HepG2 (cell line): ENCODE data around the gene CST5. TPM values are rescaled to one million over a fixed set of nuclear protein-coding genes. Genes with fewer than 3 reads are reported as not detected.

Experiments used
- DPF2 ChIP-seq: sonication (generic); formaldehyde crosslinking; IDR thresholded peaks from 2 replicates; pipeline ENCODE4 v1.4.0; 2020; ENCODE audit warnings: mild to moderate bottlenecking, low read depth, missing genetic modification reagents, borderline replicate concordance
- FIP1L1 ChIP-seq: fragments of 200-400 bp; formaldehyde crosslinking; IDR thresholded peaks from 2 replicates; pipeline ENCODE4 v1.6.1; 2018; ENCODE audit warnings: low read depth, mild to moderate bottlenecking, low read length, moderate library complexity, borderline replicate concordance; ENCODE audit not compliant: insufficient read depth
- FOSL1 ChIP-seq: sonication (generic); formaldehyde crosslinking; IDR thresholded peaks from 2 replicates; pipeline ENCODE4 v1.9.0; 2021; ENCODE audit warnings: missing genetic modification reagents, borderline replicate concordance
- FOXA3 ChIP-seq: IDR thresholded peaks from 2 replicates; pipeline ENCODE4 v1.6.1; 2016; ENCODE audit warnings: missing genetic modification reagents, missing compliant biosample characterization
- FOXP1 ChIP-seq, 2 experiments: fragments of 450-650 bp in 1 of 2; IDR thresholded peaks; 2 replicates each; pipeline ENCODE4 v1.6.1; 2017 to 2018; ENCODE audit warnings: antibody characterized with exemption in 1 of 2
- GATAD2A ChIP-seq: IDR thresholded peaks from 2 replicates; pipeline ENCODE4 v1.6.1; 2016
- HNF4G ChIP-seq, 2 experiments: sonication (generic) in 1 of 2; formaldehyde crosslinking in 1 of 2; IDR thresholded peaks; 2 replicates each; pipeline versions ENCODE4 v1.4.0 to v1.6.1; 2011 to 2020; ENCODE audit warnings: borderline replicate concordance in 2 of 2, low read depth in 2 of 2, mild to moderate bottlenecking in 2 of 2, low read length in 1 of 2, missing genetic modification reagents in 1 of 2, moderate library complexity in 1 of 2
- JUND ChIP-seq: sonication (generic); formaldehyde crosslinking; IDR thresholded peaks from 2 replicates; pipeline ENCODE4 v1.8.0; 2022; ENCODE audit warnings: mild to moderate bottlenecking, missing genetic modification reagents
- KDM6A ChIP-seq: IDR thresholded peaks from 2 replicates; pipeline ENCODE4 v1.6.1; 2016; ENCODE audit warnings: low read depth
- KLF12 ChIP-seq: sonication (generic); formaldehyde crosslinking; IDR thresholded peaks from 2 replicates; pipeline ENCODE4 v1.4.0; 2020; ENCODE audit warnings: missing genetic modification reagents, borderline replicate concordance
- MAZ ChIP-seq, 2 experiments: sonication (generic) in 1 of 2; formaldehyde crosslinking in 1 of 2; IDR thresholded peaks; 2 replicates each; pipeline versions ENCODE4 v1.5.0 to v1.6.1; 2012 to 2020; ENCODE audit warnings: low read depth in 2 of 2, mild to moderate bottlenecking in 2 of 2, borderline replicate concordance in 1 of 2, improper control_type of control experiment in 1 of 2, low read length in 1 of 2, missing genetic modification reagents in 1 of 2, moderate library complexity in 1 of 2
- MIER3 ChIP-seq: IDR thresholded peaks from 2 replicates; pipeline ENCODE4 v1.6.1; 2016; ENCODE audit warnings: missing compliant biosample characterization, borderline replicate concordance
- MIXL1 ChIP-seq: IDR thresholded peaks from 2 replicates; pipeline ENCODE4 v1.6.1; 2016
- RAD21 ChIP-seq: fragments of 450-650 bp; formaldehyde crosslinking; IDR thresholded peaks from 2 replicates; pipeline ENCODE4 v1.5.0; 2020; ENCODE audit warnings: mild to moderate bottlenecking
- SIN3B ChIP-seq: fragments of 150-350 bp; IDR thresholded peaks from 2 replicates; pipeline ENCODE4 v1.6.1; 2014; ENCODE audit warnings: low read length
- TARDBP ChIP-seq: sonication (generic); formaldehyde crosslinking; IDR thresholded peaks from 2 replicates; pipeline ENCODE4 v1.8.0; 2022; ENCODE audit warnings: mild to moderate bottlenecking, missing genetic modification reagents
- ZFP41 ChIP-seq: sonication (generic); formaldehyde crosslinking; IDR thresholded peaks from 2 replicates; pipeline ENCODE4 v1.4.0; 2020; ENCODE audit warnings: mild to moderate bottlenecking, missing genetic modification reagents, borderline replicate concordance
- ZFP82 ChIP-seq: sonication (generic); formaldehyde crosslinking; IDR thresholded peaks from 2 replicates; pipeline ENCODE4 v1.5.1; 2020; ENCODE audit warnings: mild to moderate bottlenecking, missing genetic modification reagents, borderline replicate concordance
- ZIK1 ChIP-seq: sonication (generic); formaldehyde crosslinking; IDR thresholded peaks from 2 replicates; pipeline ENCODE4 v1.5.0; 2020; ENCODE audit warnings: mild to moderate bottlenecking, low read depth, missing genetic modification reagents, borderline replicate concordance
- ZKSCAN8 ChIP-seq: IDR thresholded peaks from 2 replicates; pipeline ENCODE4 v1.6.1; 2016; ENCODE audit warnings: borderline replicate concordance, missing genetic modification reagents, missing compliant biosample characterization
- ZNF335 ChIP-seq: sonication (generic); formaldehyde crosslinking; IDR thresholded peaks from 2 replicates; pipeline ENCODE4 v1.4.0; 2020; ENCODE audit warnings: missing genetic modification reagents
- ZNF670 ChIP-seq: sonication (generic); formaldehyde crosslinking; IDR thresholded peaks from 2 replicates; pipeline ENCODE4 v1.8.0; 2022; ENCODE audit warnings: mild to moderate bottlenecking, missing genetic modification reagents, borderline replicate concordance
- ZNF724P ChIP-seq: sonication (generic); formaldehyde crosslinking; IDR thresholded peaks from 2 replicates; pipeline ENCODE4 v1.8.0; 2022; ENCODE audit warnings: missing genetic modification reagents, borderline replicate concordance
- polyA plus RNA-seq, 8 experiments: library from polyadenylated mRNA; depleted of rRNA in 3 of 8; stranded (reverse) in 7 of 8; unstranded in 1 of 8; fragments of >200 nt; fragmentation: Illumina TruSeq in 4 of 8; extraction: Trizol in 4 of 8; gene quantifications; 2 replicates each; pipeline versions ENCODE4 v1.2.1 to v1.2.3, GENCODE V29; 2011 to 2016; ENCODE audit warnings: low read depth in 4 of 8, missing spikeins in 1 of 8, mixed read lengths in 1 of 8; ENCODE audit not compliant: insufficient read depth in 1 of 8
- total RNA-seq, 5 experiments: library from RNA; depleted of rRNA; stranded (reverse); fragments of >200 nt; fragmentation: Illumina TruSeq; extraction: Trizol; gene quantifications; 2 replicates each; pipeline ENCODE4 v1.2.3, GENCODE V29; 2016; ENCODE audit warnings: low read depth in 1 of 5
- TF ChIP-seq, protein P1 (sequence below): sonication (generic); formaldehyde crosslinking; IDR thresholded peaks from 2 replicates; pipeline ENCODE4 v1.8.0; 2022; ENCODE audit warnings: mild to moderate bottlenecking, missing genetic modification reagents, moderate library complexity
- TF ChIP-seq, protein P2 (sequence below): sonication (generic); formaldehyde crosslinking; IDR thresholded peaks from 2 replicates; pipeline ENCODE4 v1.4.0; 2020; ENCODE audit warnings: missing genetic modification reagents
- TF ChIP-seq, protein P3 (sequence below): sonication (generic); formaldehyde crosslinking; IDR thresholded peaks from 2 replicates; pipeline ENCODE4 v1.9.0; 2021; ENCODE audit warnings: missing genetic modification reagents, mild to moderate bottlenecking, borderline replicate concordance
- TF ChIP-seq, protein P4 (sequence below): IDR thresholded peaks from 2 replicates; pipeline ENCODE4 v1.6.1; 2016

CST5 gene
- total and polyA plus RNA-seq, 2 of the 13 experiments (the other 11 are each of a cell fraction or from before 2014, with no cell fraction given), result 0.16 TPM; not detected in 1

DNA sequence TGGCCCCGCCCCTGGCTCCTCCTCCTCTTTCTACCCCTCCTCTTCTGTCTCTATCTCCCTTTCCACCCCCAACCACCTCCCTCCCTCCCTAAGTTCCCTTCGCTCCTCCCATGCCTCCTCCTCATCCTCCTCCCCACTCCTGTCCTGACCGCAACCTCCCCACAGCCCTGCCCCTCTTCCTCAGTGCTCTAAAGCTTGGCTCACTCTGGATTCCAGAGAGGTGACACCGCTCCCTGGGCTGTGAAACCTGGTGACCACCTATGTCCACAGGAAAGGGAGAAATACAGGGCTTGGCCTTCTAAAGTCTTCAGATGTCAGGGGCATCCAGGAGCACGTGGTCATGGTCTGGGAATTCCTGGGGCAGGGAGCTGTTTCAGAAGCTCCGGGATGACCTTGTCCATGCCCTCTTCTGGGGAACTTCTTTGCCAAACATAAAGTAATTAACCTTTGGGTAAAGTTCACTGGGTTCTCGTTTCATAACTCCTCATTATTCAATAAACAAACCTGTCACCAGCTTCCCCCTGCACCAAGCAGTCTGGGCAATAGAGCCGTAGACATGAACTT is 345 bp upstream of the CST5 start (continued):
- TF ChIP-seq HNF4G (IDR thresholded peaks at IDR 0.05; ENCODE audit: borderline replicate concordance, low read depth, low read length) (peak; percentile 71), HNF4G (CRISPR knock-in tag; IDR thresholded peaks at IDR 0.05; ENCODE audit: borderline replicate concordance, low read depth) (no peak), MIER3 (0 out of 2 replicates have a peak, but pooled peaks have one; percentile 36), SIN3B (no peak), TARDBP (CRISPR knock-in tag) (peak; percentile 40; the same call in 1 of the 2 replicates), MAZ (IDR thresholded peaks at IDR 0.05; ENCODE audit: borderline replicate concordance, low read depth, low read length) (peak; percentile 30; the same call in 1 of the 2 replicates), MAZ (CRISPR knock-in tag; IDR thresholded peaks at IDR 0.05; ENCODE audit: low read depth) (no peak), FOXP1 (IDR thresholded peaks at IDR 0.05) (no peak), FOXP1 (CRISPR knock-in tag; IDR thresholded peaks at IDR 0.05) (peak; percentile 78), ZFP41 (CRISPR knock-in tag) (no peak), MIXL1 (CRISPR knock-in tag) (peak; percentile 97), FIP1L1 (no peak), JUND (peak; percentile 59; the same call in 1 of the 2 replicates), FOSL1 (CRISPR knock-in tag) (no peak), RAD21 (CRISPR knock-in tag) (no peak), ZFP82 (CRISPR knock-in tag) (no peak), ZNF724P (CRISPR knock-in tag) (no peak), KLF12 (no peak), ZNF335 (CRISPR knock-in tag) (no peak), ZNF670 (CRISPR knock-in tag) (peak; percentile 70; the same call in 1 of the 2 replicates), FOXA3 (CRISPR knock-in tag) (peak; percentile 64), ZKSCAN8 (CRISPR knock-in tag) (0 out of 2 replicates have a peak, but pooled peaks have one; percentile 27), ZIK1 (CRISPR knock-in tag) (no peak), KDM6A (CRISPR knock-in tag) (peak; percentile 38; the same call in 1 of the 2 replicates), DPF2 (no peak; the same call in 1 of the 2 replicates), GATAD2A (CRISPR knock-in tag) (peak; percentile 68)
- TF ChIP-seq, protein P1, sequence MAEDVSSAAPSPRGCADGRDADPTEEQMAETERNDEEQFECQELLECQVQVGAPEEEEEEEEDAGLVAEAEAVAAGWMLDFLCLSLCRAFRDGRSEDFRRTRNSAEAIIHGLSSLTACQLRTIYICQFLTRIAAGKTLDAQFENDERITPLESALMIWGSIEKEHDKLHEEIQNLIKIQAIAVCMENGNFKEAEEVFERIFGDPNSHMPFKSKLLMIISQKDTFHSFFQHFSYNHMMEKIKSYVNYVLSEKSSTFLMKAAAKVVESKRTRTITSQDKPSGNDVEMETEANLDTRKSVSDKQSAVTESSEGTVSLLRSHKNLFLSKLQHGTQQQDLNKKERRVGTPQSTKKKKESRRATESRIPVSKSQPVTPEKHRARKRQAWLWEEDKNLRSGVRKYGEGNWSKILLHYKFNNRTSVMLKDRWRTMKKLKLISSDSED (CRISPR knock-in tag), result no peak
- TF ChIP-seq, protein P2, sequence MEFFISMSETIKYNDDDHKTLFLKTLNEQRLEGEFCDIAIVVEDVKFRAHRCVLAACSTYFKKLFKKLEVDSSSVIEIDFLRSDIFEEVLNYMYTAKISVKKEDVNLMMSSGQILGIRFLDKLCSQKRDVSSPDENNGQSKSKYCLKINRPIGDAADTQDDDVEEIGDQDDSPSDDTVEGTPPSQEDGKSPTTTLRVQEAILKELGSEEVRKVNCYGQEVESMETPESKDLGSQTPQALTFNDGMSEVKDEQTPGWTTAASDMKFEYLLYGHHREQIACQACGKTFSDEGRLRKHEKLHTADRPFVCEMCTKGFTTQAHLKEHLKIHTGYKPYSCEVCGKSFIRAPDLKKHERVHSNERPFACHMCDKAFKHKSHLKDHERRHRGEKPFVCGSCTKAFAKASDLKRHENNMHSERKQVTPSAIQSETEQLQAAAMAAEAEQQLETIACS (CRISPR knock-in tag), result no peak
- TF ChIP-seq, protein P3, sequence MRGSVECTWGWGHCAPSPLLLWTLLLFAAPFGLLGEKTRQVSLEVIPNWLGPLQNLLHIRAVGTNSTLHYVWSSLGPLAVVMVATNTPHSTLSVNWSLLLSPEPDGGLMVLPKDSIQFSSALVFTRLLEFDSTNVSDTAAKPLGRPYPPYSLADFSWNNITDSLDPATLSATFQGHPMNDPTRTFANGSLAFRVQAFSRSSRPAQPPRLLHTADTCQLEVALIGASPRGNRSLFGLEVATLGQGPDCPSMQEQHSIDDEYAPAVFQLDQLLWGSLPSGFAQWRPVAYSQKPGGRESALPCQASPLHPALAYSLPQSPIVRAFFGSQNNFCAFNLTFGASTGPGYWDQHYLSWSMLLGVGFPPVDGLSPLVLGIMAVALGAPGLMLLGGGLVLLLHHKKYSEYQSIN (CRISPR knock-in tag), result no peak
- TF ChIP-seq, protein P4, sequence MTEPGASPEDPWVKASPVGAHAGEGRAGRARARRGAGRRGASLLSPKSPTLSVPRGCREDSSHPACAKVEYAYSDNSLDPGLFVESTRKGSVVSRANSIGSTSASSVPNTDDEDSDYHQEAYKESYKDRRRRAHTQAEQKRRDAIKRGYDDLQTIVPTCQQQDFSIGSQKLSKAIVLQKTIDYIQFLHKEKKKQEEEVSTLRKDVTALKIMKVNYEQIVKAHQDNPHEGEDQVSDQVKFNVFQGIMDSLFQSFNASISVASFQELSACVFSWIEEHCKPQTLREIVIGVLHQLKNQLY (CRISPR knock-in tag), result peak; percentile 89
